ENCODE data around the gene ANKRD42.

Gene ANKRD42

DNA sequence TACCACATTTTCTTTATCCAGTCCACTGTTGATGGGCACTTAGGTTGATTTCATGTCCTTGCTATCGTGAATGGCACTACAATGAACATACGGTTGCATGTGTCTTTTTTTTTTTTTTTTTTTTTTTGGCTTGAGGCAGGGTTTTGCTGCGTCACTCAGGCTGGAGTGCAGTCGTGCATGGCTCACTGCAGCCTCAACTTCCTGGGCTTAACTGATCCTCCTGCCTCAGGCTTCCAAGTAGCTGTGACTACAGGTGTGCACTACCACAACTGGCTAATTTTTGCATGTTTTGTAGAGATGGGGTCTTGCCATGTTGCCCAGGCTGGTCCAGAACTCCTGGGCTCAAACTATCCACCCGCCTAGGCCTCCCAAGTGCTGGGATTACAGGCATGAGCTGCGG lies 94.1 kb downstream of the ANKRD42 start:
- no peak for DNase-seq (ENCODE audit: low read depth)

DNA sequence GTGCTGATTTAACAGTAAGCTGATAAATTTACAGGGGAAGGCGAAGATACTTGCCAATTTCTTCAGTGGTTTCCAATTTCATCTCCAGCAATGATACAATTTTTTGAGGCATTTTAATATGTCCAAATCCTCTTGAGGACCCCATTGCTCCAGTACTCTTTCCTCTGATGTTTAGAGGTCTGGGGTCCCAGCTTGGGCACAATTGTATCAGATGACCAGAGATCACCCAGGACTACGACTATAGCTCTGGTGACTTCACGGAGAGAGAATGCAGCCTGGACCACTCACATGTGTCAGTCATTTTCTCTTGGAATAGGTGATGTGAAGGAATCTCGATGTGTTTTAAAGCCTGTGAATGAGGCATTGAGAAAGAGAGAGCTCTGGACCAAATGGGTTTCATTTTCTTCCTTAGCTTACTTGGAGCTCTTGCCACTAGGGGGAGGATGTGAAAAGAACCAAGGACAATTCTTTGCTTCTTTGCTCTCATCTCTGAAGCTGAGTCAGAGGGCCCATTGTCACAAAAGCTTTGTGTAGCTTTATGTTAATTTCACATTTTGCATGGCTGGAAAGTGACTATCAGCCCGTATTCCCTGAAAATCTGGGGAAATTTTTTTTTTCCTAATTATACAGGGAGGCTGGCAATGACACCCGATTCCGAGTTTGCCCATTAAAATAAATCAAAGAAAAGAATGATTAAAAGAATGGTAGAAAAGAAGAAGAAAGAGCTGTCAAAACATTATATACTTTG lies 99.4 kb downstream of the ANKRD42 start:
- no peak for DNase-seq (ENCODE audit: low read depth)

DNA sequence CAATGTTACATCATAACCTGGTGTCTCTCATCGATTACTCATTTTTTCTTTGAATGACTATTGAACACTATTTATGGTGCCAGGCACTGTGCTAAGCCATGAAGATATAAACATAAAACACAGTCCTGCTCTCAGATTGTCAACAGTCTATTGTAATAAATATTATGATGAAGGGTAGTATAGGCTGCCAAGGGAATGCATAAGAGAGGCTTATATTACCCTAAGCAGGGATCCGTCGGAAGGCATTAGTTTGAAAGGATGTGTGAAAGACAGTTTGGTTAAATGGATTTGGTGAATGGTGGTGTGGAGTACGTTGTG lies 99.9 kb downstream of the ANKRD42 start:
- no peak for DNase-seq (ENCODE audit: low read depth)

DNA sequence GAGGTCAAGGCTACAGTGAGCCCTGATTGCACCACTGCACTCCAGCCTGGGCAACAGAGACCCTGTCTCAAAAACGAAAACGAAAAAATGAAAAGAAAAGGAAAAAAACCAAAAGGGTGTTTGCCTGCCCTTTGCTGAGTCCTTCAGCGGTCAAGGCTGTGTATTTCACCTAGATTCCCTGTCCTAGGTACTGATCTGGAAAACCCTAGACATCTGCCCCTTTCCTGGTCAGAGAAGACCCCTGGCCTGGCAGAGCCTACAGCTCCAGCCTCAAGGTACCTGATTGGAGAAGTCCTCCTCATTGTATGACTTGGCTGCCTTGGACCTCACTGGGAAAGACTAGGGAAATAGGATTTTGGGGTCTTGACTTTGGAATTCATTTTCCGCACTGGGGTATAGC lies 100.7 kb downstream of the ANKRD42 start:
- no peak for DNase-seq (ENCODE audit: low read depth)

Measured in stimulated activated CD8-positive, alpha-beta memory T cell treated with anti-CD3 and anti-CD28 coated beads, Interleukin-12 subunit alpha, Interleukin-12 subunit beta, amount 100 ng/mL, for 4 hours (primary cell).